ENCODE data around the gene INPPL1. TPM values are rescaled to one million over a fixed set of nuclear protein-coding genes. Genes with fewer than 3 reads are reported as not detected.

Gene INPPL1
- polyA plus RNA-seq, 1 donor from 2014 or later, result 11.7 TPM

Other genes with a start within 250 kb of the INPPL1 start
- gene IL18BP, start 225.9 kb upstream of the INPPL1 start, polyA plus RNA-seq, result 41.5 TPM
- gene NUMA1, start 144.2 kb upstream of the INPPL1 start, polyA plus RNA-seq, result 66.6 TPM
- 4.1 TPM for gene LRRC51, start 143.9 kb upstream of the INPPL1 start, polyA plus RNA-seq
- 111 TPM for gene LAMTOR1, start 121.5 kb upstream of the INPPL1 start, polyA plus RNA-seq
- gene TOMT, start 118.8 kb upstream of the INPPL1 start, polyA plus RNA-seq, result not detected
- gene ANAPC15, start 112.1 kb upstream of the INPPL1 start, polyA plus RNA-seq, result 68.5 TPM
- not detected for gene FOLR3, start 89.0 kb upstream of the INPPL1 start, polyA plus RNA-seq
- not detected for gene FOLR1, start 32.6 kb upstream of the INPPL1 start, polyA plus RNA-seq
- 16.1 TPM for gene FOLR2, start 8.0 kb upstream of the INPPL1 start, polyA plus RNA-seq
- gene PHOX2A, start 19.4 kb downstream of the INPPL1 start, polyA plus RNA-seq, result not detected
- 6.7 TPM for gene CLPB, start 209.8 kb downstream of the INPPL1 start, polyA plus RNA-seq